ENCODE results near the gene NIF3L1.

The NIF3L1 gene

GRCh38 chr2:200943527-200944105 lies 54.4 kb downstream of the NIF3L1 start:
- H3K79me2 ChIP-seq (ENCODE audit: insufficient read depth, low read length) = no peaks in the 10 kb centered on the region
- H3K36me3 ChIP-seq (ENCODE audit: insufficient read depth, low read length) = peaks cover 74% of the 10 kb centered on the region
- no peak overlapping the region for H3K4me2 ChIP-seq (ENCODE audit: insufficient read depth, low read length)
- H3K4me3 ChIP-seq (ENCODE audit: low read depth in 1 of 2, low read length in 2 of 2) = no peak overlapping the region
- H3K9ac ChIP-seq (ENCODE audit: low read depth, low read length) = no peak overlapping the region
- ATAC-seq (ENCODE audit: insufficient read depth, low read depth) (no peak), DNase-seq (no peak)
- no peak for TF ChIP-seq CTCF (IDR thresholded peaks at IDR 0.05; ENCODE audit: borderline replicate concordance, extremely low read depth, low read length, poor library complexity, severe bottlenecking)
- no peaks in the 10 kb centered on the region for H3K4me1 ChIP-seq (ENCODE audit: insufficient read depth, low read length)
- H3K9me3 ChIP-seq (ENCODE audit: insufficient read depth, low read length, severe bottlenecking) = no peaks in the 10 kb centered on the region
- H3K27me3 ChIP-seq (ENCODE audit: insufficient read depth, low read length, poor library complexity) = no peaks in the 10 kb centered on the region
- no peaks in the 10 kb centered on the region for H4K20me1 ChIP-seq (ENCODE audit: insufficient read depth, low read length)
- no peak overlapping the region for H3K27ac ChIP-seq (ENCODE audit: low read length)
- no peak overlapping the region for H2AFZ ChIP-seq (ENCODE audit: low read depth, low read length)

GRCh38 chr2:200944467-200945394 lies 55.6 kb downstream of the NIF3L1 start:
- ATAC-seq (ENCODE audit: insufficient read depth, low read depth) = no peak
- Histone ChIP-seq H4K20me1 (ENCODE audit: insufficient read depth, low read length) (no peaks in the 10 kb centered on the region), H3K9me3 (ENCODE audit: insufficient read depth, low read length, severe bottlenecking) (no peaks in the 10 kb centered on the region), H3K4me2 (ENCODE audit: insufficient read depth, low read length) (no peak overlapping the region), H3K9ac (ENCODE audit: low read depth, low read length) (no peak overlapping the region), H2AFZ (ENCODE audit: low read depth, low read length) (no peak overlapping the region), H3K27ac (ENCODE audit: low read length) (no peak overlapping the region), H3K4me3 (ENCODE audit: low read depth in 1 of 2, low read length in 2 of 2) (no peak overlapping the region), H3K4me1 (ENCODE audit: insufficient read depth, low read length) (no peaks in the 10 kb centered on the region), H3K27me3 (ENCODE audit: insufficient read depth, low read length, poor library complexity) (no peaks in the 10 kb centered on the region), H3K36me3 (ENCODE audit: insufficient read depth, low read length) (peaks cover 72% of the 10 kb centered on the region), H3K79me2 (ENCODE audit: insufficient read depth, low read length) (no peaks in the 10 kb centered on the region)
- no peak for TF ChIP-seq CTCF (IDR thresholded peaks at IDR 0.05; ENCODE audit: borderline replicate concordance, extremely low read depth, low read length, poor library complexity, severe bottlenecking)
- no peak for TF ChIP-seq EZH2 (IDR thresholded peaks at IDR 0.05; ENCODE audit: borderline replicate concordance, low read depth, low read length, severe bottlenecking)
- DNase-seq = no peak

GRCh38 chr2:200945395-200945729 lies 56.2 kb downstream of the NIF3L1 start:
- H3K4me3 ChIP-seq (ENCODE audit: low read depth in 1 of 2, low read length in 2 of 2) = no peak overlapping the region
- ATAC-seq (ENCODE audit: insufficient read depth, low read depth) (no peak), DNase-seq (no peak)
- no peak overlapping the region for H3K27ac ChIP-seq (ENCODE audit: low read length)
- H3K27me3 ChIP-seq (ENCODE audit: insufficient read depth, low read length, poor library complexity) = no peaks in the 10 kb centered on the region
- no peak overlapping the region for H3K4me2 ChIP-seq (ENCODE audit: insufficient read depth, low read length)
- no peaks in the 10 kb centered on the region for H3K9me3 ChIP-seq (ENCODE audit: insufficient read depth, low read length, severe bottlenecking)
- no peaks in the 10 kb centered on the region for H3K79me2 ChIP-seq (ENCODE audit: insufficient read depth, low read length)
- no peaks in the 10 kb centered on the region for H4K20me1 ChIP-seq (ENCODE audit: insufficient read depth, low read length)
- H2AFZ ChIP-seq (ENCODE audit: low read depth, low read length) = no peak overlapping the region
- H3K4me1 ChIP-seq (ENCODE audit: insufficient read depth, low read length) = no peaks in the 10 kb centered on the region
- H3K9ac ChIP-seq (ENCODE audit: low read depth, low read length) = no peak overlapping the region
- H3K36me3 ChIP-seq (ENCODE audit: insufficient read depth, low read length) = peaks cover 72% of the 10 kb centered on the region
- no peak for TF ChIP-seq CTCF (IDR thresholded peaks at IDR 0.05; ENCODE audit: borderline replicate concordance, extremely low read depth, low read length, poor library complexity, severe bottlenecking)
- no peak for TF ChIP-seq EZH2 (IDR thresholded peaks at IDR 0.05; ENCODE audit: borderline replicate concordance, low read depth, low read length, severe bottlenecking)
